Measurements from ENCODE around the gene BARX1. TPM values are rescaled to one million over a fixed set of nuclear protein-coding genes. Genes with fewer than 3 reads are reported as not detected.

Gene BARX1
- not detected in 2 replicates for total RNA-seq (2014; rRNA removed; shearing (Covaris generic))

GRCh38 chr9:93955111-93955980 lies at the start of gene BARX1:
Gene BARX1 (minus strand): TSS chr9:93955355. CDS start chr9:93955146, 209 bp downstream.
- H3K4me3 ChIP-seq: no peak within 1 kb of the TSS

GRCh38 chr9:94002316-94003140 lies 47.4 kb upstream of the BARX1 start:
- H3K27me3 ChIP-seq: no peaks in the 10 kb centered on the region
- H3K36me3 ChIP-seq: no peaks in the 10 kb centered on the region
- DNase-seq: peak; percentile 58 to 85
- H3K4me3 ChIP-seq: no peak overlapping the region
- H3K9me3 ChIP-seq (replicated peaks): 0 out of 2 replicates have a peak, but pooled peaks cover 4% of the 10 kb centered on the region
- H3K27ac ChIP-seq: no peak overlapping the region
- H3K4me1 ChIP-seq: no peaks in the 10 kb centered on the region

More at GRCh38 chr9:93955111-93955980, at the start of gene BARX1:
- no peaks in the 10 kb centered on the region for H3K36me3 ChIP-seq
- no peak for DNase-seq
- H3K4me1 ChIP-seq: no peaks in the 10 kb centered on the region
- H3K27me3 ChIP-seq: no peaks in the 10 kb centered on the region
- no peaks in the 10 kb centered on the region for H3K9me3 ChIP-seq (replicated peaks)
- no peak within 1 kb of the TSS for H3K27ac ChIP-seq

GRCh38 chr9:93996863-93997262 lies 41.7 kb upstream of the BARX1 start:
- Histone ChIP-seq H3K4me3 (no peak overlapping the region), H3K36me3 (no peaks in the 10 kb centered on the region), H3K9me3 (replicated peaks) (0 out of 2 replicates have a peak, but pooled peaks cover 4% of the 10 kb centered on the region), H3K27ac (no peak overlapping the region), H3K4me1 (no peaks in the 10 kb centered on the region), H3K27me3 (peaks cover 4% of the 10 kb centered on the region; the same call in 1 of the 2 replicates)
- no peak for DNase-seq

GRCh38 chr9:93996367-93996766 lies 41.2 kb upstream of the BARX1 start:
- Histone ChIP-seq H3K27ac (no peak overlapping the region), H3K36me3 (no peaks in the 10 kb centered on the region), H3K27me3 (peaks cover 4% of the 10 kb centered on the region; the same call in 1 of the 2 replicates), H3K4me1 (no peaks in the 10 kb centered on the region), H3K4me3 (no peak overlapping the region), H3K9me3 (replicated peaks) (0 out of 2 replicates have a peak, but pooled peaks cover 4% of the 10 kb centered on the region)
- DNase-seq: no peak

- Histone ChIP-seq H3K36me3 (no peaks in the 10 kb centered on the region), H3K27me3 (peaks cover 4% of the 10 kb centered on the region; the same call in 1 of the 2 replicates), H3K9me3 (replicated peaks) (peaks cover 8% of the 10 kb centered on the region; the same call in 1 of the 2 replicates), H3K27ac (no peak overlapping the region), H3K4me3 (no peak overlapping the region), H3K4me1 (no peaks in the 10 kb centered on the region)
- no peak for DNase-seq
Observed at GRCh38 chr9:93994545-93994944, 39.4 kb upstream of the BARX1 start.

GRCh38 chr9:93994132-93994531 lies 39.0 kb upstream of the BARX1 start:
- Histone ChIP-seq H3K9me3 (replicated peaks) (peaks cover 8% of the 10 kb centered on the region; the same call in 1 of the 2 replicates), H3K4me1 (no peaks in the 10 kb centered on the region), H3K27me3 (peaks cover 4% of the 10 kb centered on the region; the same call in 1 of the 2 replicates), H3K4me3 (no peak overlapping the region), H3K27ac (no peak overlapping the region), H3K36me3 (no peaks in the 10 kb centered on the region)
- no peak for DNase-seq

- Histone ChIP-seq H3K27me3 (peaks cover 4% of the 10 kb centered on the region; the same call in 1 of the 2 replicates), H3K36me3 (no peaks in the 10 kb centered on the region), H3K9me3 (replicated peaks) (peaks cover 4% of the 10 kb centered on the region; the same call in 1 of the 2 replicates), H3K27ac (no peak overlapping the region), H3K4me3 (no peak overlapping the region), H3K4me1 (no peaks in the 10 kb centered on the region)
- no peak for DNase-seq
Observed at GRCh38 chr9:93992830-93993229, 37.7 kb upstream of the BARX1 start.

GRCh38 chr9:93990448-93990847 lies 35.3 kb upstream of the BARX1 start:
- Histone ChIP-seq H3K27ac (no peak overlapping the region), H3K36me3 (no peaks in the 10 kb centered on the region)
- no peak for DNase-seq

GRCh38 chr9:93988056-93988455 lies 32.9 kb upstream of the BARX1 start:
- H3K4me1 ChIP-seq: no peaks in the 10 kb centered on the region
- H3K27ac ChIP-seq: no peak overlapping the region
- H3K4me3 ChIP-seq: no peak overlapping the region
- peaks cover 7% of the 10 kb centered on the region for H3K9me3 ChIP-seq (replicated peaks)
- H3K27me3 ChIP-seq: no peaks in the 10 kb centered on the region
- no peak for DNase-seq
- no peaks in the 10 kb centered on the region for H3K36me3 ChIP-seq

More at GRCh38 chr9:93990448-93990847, 35.3 kb upstream of the BARX1 start:
- Histone ChIP-seq H3K4me3 (no peak overlapping the region), H3K9me3 (replicated peaks) (peaks cover 4% of the 10 kb centered on the region), H3K27me3 (peaks cover 4% of the 10 kb centered on the region; the same call in 1 of the 2 replicates), H3K4me1 (no peaks in the 10 kb centered on the region)

GRCh38 chr9:93984860-93985259 lies 29.7 kb upstream of the BARX1 start:
- Histone ChIP-seq H3K36me3 (no peaks in the 10 kb centered on the region), H3K4me3 (no peak overlapping the region), H3K9me3 (replicated peaks) (peaks cover 5% of the 10 kb centered on the region), H3K27me3 (no peaks in the 10 kb centered on the region), H3K4me1 (no peaks in the 10 kb centered on the region), H3K27ac (no peak overlapping the region)
- DNase-seq: no peak

GRCh38 chr9:93983875-93984274 lies 28.7 kb upstream of the BARX1 start:
- H3K4me3 ChIP-seq: no peak overlapping the region
- no peak overlapping the region for H3K27ac ChIP-seq
- no peaks in the 10 kb centered on the region for H3K4me1 ChIP-seq
- H3K27me3 ChIP-seq: no peaks in the 10 kb centered on the region
- no peaks in the 10 kb centered on the region for H3K36me3 ChIP-seq
- peaks cover 3% of the 10 kb centered on the region for H3K9me3 ChIP-seq (replicated peaks)
- DNase-seq: no peak

GRCh38 chr9:93979721-93980120 lies 24.6 kb upstream of the BARX1 start:
- H3K4me1 ChIP-seq: no peaks in the 10 kb centered on the region
- no peaks in the 10 kb centered on the region for H3K36me3 ChIP-seq
- H3K4me3 ChIP-seq: no peak overlapping the region
- no peak overlapping the region for H3K27ac ChIP-seq
- peaks cover 3% of the 10 kb centered on the region; the same call in 1 of the 2 replicates for H3K9me3 ChIP-seq (replicated peaks)
- DNase-seq: no peak
- H3K27me3 ChIP-seq: no peaks in the 10 kb centered on the region

- Histone ChIP-seq H3K27me3 (no peaks in the 10 kb centered on the region), H3K36me3 (no peaks in the 10 kb centered on the region), H3K4me3 (no peak overlapping the region), H3K9me3 (replicated peaks) (no peaks in the 10 kb centered on the region; the same call in 1 of the 2 replicates), H3K4me1 (no peaks in the 10 kb centered on the region), H3K27ac (no peak overlapping the region)
- DNase-seq: no peak
Observed at GRCh38 chr9:93978551-93978950, 23.4 kb upstream of the BARX1 start.

- DNase-seq: no peak
- no peaks in the 10 kb centered on the region for H3K4me1 ChIP-seq
- H3K27me3 ChIP-seq: no peaks in the 10 kb centered on the region
- no peaks in the 10 kb centered on the region; the same call in 1 of the 2 replicates for H3K9me3 ChIP-seq (replicated peaks)
- no peak overlapping the region for H3K4me3 ChIP-seq
- no peak overlapping the region for H3K27ac ChIP-seq
- no peaks in the 10 kb centered on the region for H3K36me3 ChIP-seq
Observed at GRCh38 chr9:93976973-93977372, 21.8 kb upstream of the BARX1 start.

Measured in SJCRH30 (cell line).